OCI-LY7 (cell line): ENCODE results near the gene PAPLN. TPM values are rescaled to one million over a fixed set of nuclear protein-coding genes. Genes with fewer than 3 reads are reported as not detected.
"Not testable (repeated sequence)": the region's sequence is repeated elsewhere in the genome, so short reads cannot be mapped to it uniquely, and the experiment has no call there.

Experiments used
- BruUV-seq: library from RNA; stranded (reverse); fragments of 400-500 nt; replicated peaks from 2 replicates; lab custom pipeline; 2021; lab: Mats Ljungman, UMichigan
- CTCF ChIA-PET: fragments of 300-600 bp; sonication (Branson Sonifier 250); formaldehyde crosslinking; loops from one replicate; lab custom pipeline; 2022; ENCODE audit warnings: antibody characterized with exemption; ENCODE audit not compliant: unreplicated experiment; lab: Charles Lee
- POLR2A ChIA-PET: fragments of 300-600 bp; sonication (Branson Sonifier 250); formaldehyde crosslinking; loops from one replicate; lab custom pipeline; 2022; ENCODE audit warnings: antibody characterized with exemption; lab: Charles Lee
- DNase-seq: peaks from one replicate; pipeline ENCODE4 v3.0.0-alpha.2; 2015; ENCODE audit warnings: low spot score
- H2AFZ ChIP-seq: fragments of 200-600 bp; sonication (generic), shearing (Covaris generic); 2 replicates; pipeline ENCODE4 v1.6.1; 2014; ENCODE audit warnings: mild to moderate bottlenecking, antibody characterized with exemption, low read length, moderate library complexity
- H3K27ac ChIP-seq: fragments of 200-600 bp; sonication (generic); 2 replicates; pipeline ENCODE4 v1.5.1; 2014; ENCODE audit warnings: mixed run types, low read depth, mild to moderate bottlenecking, moderate library complexity, low read length, inconsistent platforms; ENCODE audit not compliant: poor library complexity, severe bottlenecking
- H3K36me3 ChIP-seq: fragments of 200-600 bp; sonication (generic); 2 replicates; pipeline ENCODE4 v1.6.1; 2014; ENCODE audit warnings: mild to moderate bottlenecking, antibody characterized with exemption, low read length, moderate library complexity, mixed read lengths; ENCODE audit not compliant: insufficient read depth
- H3K4me1 ChIP-seq: fragments of 200-600 bp; sonication (generic); 2 replicates; pipeline ENCODE4 v1.5.1; 2014; ENCODE audit warnings: mild to moderate bottlenecking, low read length; ENCODE audit not compliant: insufficient read depth, poor library complexity, severe bottlenecking
- H3K4me2 ChIP-seq: fragments of 200-600 bp; sonication (generic); 2 replicates; pipeline ENCODE4 v1.6.1; 2014; ENCODE audit warnings: mild to moderate bottlenecking, low read length
- H3K4me3 ChIP-seq: fragments of 200-600 bp; sonication (generic); 2 replicates; pipeline ENCODE4 v1.5.1; 2014; ENCODE audit warnings: mild to moderate bottlenecking, low read depth, low read length; ENCODE audit not compliant: poor library complexity, severe bottlenecking
- H3K79me2 ChIP-seq: fragments of 200-600 bp; sonication (generic); 2 replicates; pipeline ENCODE4 v1.6.1; 2016; ENCODE audit warnings: low read depth, mild to moderate bottlenecking, low read length, moderate library complexity, mixed read lengths; ENCODE audit not compliant: insufficient read depth
- H3K9me2 ChIP-seq: fragments of 200-600 bp; sonication (generic); 2 replicates; pipeline ENCODE4 v1.6.1; 2016; ENCODE audit warnings: mild to moderate bottlenecking, low read length, mixed read lengths; ENCODE audit not compliant: insufficient read depth
- H3K9me3 ChIP-seq: fragments of 200-600 bp; sonication (generic); 2 replicates; pipeline ENCODE4 v1.6.1; 2014; ENCODE audit warnings: mild to moderate bottlenecking, mixed run types, low read length, mixed read lengths
- H4K20me1 ChIP-seq: fragments of 200-600 bp; sonication (generic); 2 replicates; pipeline ENCODE4 v1.6.1; 2014; ENCODE audit warnings: mild to moderate bottlenecking, antibody characterized with exemption, low read length, moderate library complexity, mixed read lengths; ENCODE audit not compliant: insufficient read depth
- CTCF ChIP-seq: fragments of 200-600 bp; sonication (generic); conservative IDR thresholded peaks from 2 replicates; pipeline ENCODE4 v1.5.1; 2014; ENCODE audit warnings: mild to moderate bottlenecking, antibody characterized with exemption, low read length, moderate library complexity, mixed read lengths
- EZH2phosphoT487 ChIP-seq: fragments of 200-600 bp; sonication (generic); IDR thresholded peaks from 2 replicates; pipeline ENCODE4 v1.6.1; 2018; ENCODE audit warnings: low read depth, borderline replicate concordance, mild to moderate bottlenecking, mixed run types, antibody characterized with exemption, low read length, moderate library complexity, mixed read lengths
- intact Hi-C: fragments of 100-400 bp; cut with micrococcal nuclease; formaldehyde crosslinking; loops from one replicate; pipeline ENCODE4 v1.10.0; 2022; ENCODE audit not compliant: unreplicated experiment
- total RNA-seq, 2 experiments: library from RNA; depleted of rRNA in 1 of 2; stranded (reverse); fragments of >200 nt in 1 of 2; shearing (Covaris generic) in 1 of 2; gene quantifications; 2 replicates each; pipeline ENCODE4 v1.2.3, GENCODE V29; 2014 to 2022

Gene PAPLN
- total RNA-seq, 2 experiments from 2014 or later, result 4.0 to 9.0 TPM

DNA sequence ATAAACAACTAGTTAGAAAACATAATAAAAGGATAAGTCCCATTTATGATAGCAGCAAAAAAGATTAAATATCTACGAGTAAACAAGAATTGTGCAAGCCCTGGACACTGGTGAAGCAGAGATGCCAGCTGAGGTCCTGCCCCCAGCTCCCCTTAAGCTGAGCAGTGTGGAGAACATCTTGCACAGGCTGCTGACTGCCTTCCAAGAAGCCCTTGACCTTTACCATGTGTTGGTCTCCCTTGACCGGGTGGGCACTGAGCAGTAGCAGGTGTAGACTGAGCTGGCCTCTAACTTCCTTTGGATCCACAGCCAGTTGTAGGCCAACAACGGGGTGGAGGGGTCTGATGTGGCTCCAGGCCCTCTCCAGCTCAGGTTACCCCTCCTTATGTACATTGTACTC, 47.7 kb upstream of the PAPLN start:
- Histone ChIP-seq H3K4me3 (no peak overlapping the region), H3K4me2 (no peak overlapping the region), H3K4me1 (no peaks in the 10 kb centered on the region), H3K9me3 (no peaks in the 10 kb centered on the region), H4K20me1 (no peaks in the 10 kb centered on the region), H3K36me3 (peaks cover 50% of the 10 kb centered on the region), H3K27ac (no peak overlapping the region), H2AFZ (no peak overlapping the region), H3K9me2 (no peaks in the 10 kb centered on the region), H3K79me2 (no peaks in the 10 kb centered on the region)
- TF ChIP-seq EZH2phosphoT487 (no peak), CTCF (no peak)
- POLR2A ChIA-PET, result no interaction called here
- BruUV-seq, result no TSS peak
- DNase-seq, result no peak
- CTCF ChIA-PET, result no interaction called here
- intact Hi-C loops, result no loop called here

- Histone ChIP-seq H3K4me3 (no peak overlapping the region), H3K9me2 (no peaks in the 10 kb centered on the region), H4K20me1 (no peaks in the 10 kb centered on the region), H2AFZ (no peak overlapping the region), H3K4me2 (no peak overlapping the region), H3K9me3 (no peaks in the 10 kb centered on the region), H3K79me2 (no peaks in the 10 kb centered on the region), H3K4me1 (no peaks in the 10 kb centered on the region), H3K36me3 (peaks cover 64% of the 10 kb centered on the region), H3K27ac (no peak overlapping the region)
- intact Hi-C loops, result no loop called here
- BruUV-seq, result no TSS peak
- ChIA-PET POLR2A (interaction anchor here (0.6 kb wide), 1 partner anchor 379 kb away, joined by 4 read pairs; no protein-coding TSS in a partner anchor), CTCF (no interaction called here)
- no peak for DNase-seq
- TF ChIP-seq CTCF (no peak), EZH2phosphoT487 (no peak)
These were observed 45.9 kb upstream of the PAPLN start for GRCh38 chr14:73191441-73191840.

- BruUV-seq, H2AFZ ChIP-seq, DNase-seq, H4K20me1 ChIP-seq, H3K4me2 ChIP-seq, POLR2A ChIA-PET, H3K27ac ChIP-seq, CTCF ChIA-PET, intact Hi-C loops, H3K9me2 ChIP-seq, H3K4me3 ChIP-seq, H3K79me2 ChIP-seq, H3K4me1 ChIP-seq, H3K9me3 ChIP-seq: not testable (repeated sequence)
- peaks cover 69% of the 10 kb centered on the region for H3K36me3 ChIP-seq
These were observed 43.0 kb upstream of the PAPLN start for GRCh38 chr14:73194306-73194705.
